Measurements from ENCODE around the gene TRAF4. TPM values are rescaled to one million over a fixed set of nuclear protein-coding genes. Genes with fewer than 3 reads are reported as not detected.
"Not testable (repeated sequence)": the region's sequence is repeated elsewhere in the genome, so short reads cannot be mapped to it uniquely, and the experiment has no call there.

Gene TRAF4
- total and polyA plus RNA-seq, 9 donors = 24.2 to 91.2 (median 62.7) TPM

- H3K4me3 ChIP-seq (ENCODE audit: low read length); H3K27me3 ChIP-seq (ENCODE audit: control insufficient read depth, insufficient read depth, low read length); H3K9me3 ChIP-seq (replicated peaks; ENCODE audit: control insufficient read depth, low read depth, low read length); H3K27ac ChIP-seq (ENCODE audit: low read length); H3K4me1 ChIP-seq (ENCODE audit: control insufficient read depth, insufficient read depth, low read length); H3K36me3 ChIP-seq (ENCODE audit: control insufficient read depth, insufficient read depth, low read length); DNase-seq: not testable (repeated sequence)
- 94% methylated on average over 9 of the region's 14 CpGs for WGBS (ENCODE audit: insufficient coverage)
Measured at GRCh38 chr17:28794846-28795441, 51.1 kb downstream of the TRAF4 start.

- H3K36me3 ChIP-seq (ENCODE audit: control insufficient read depth, insufficient read depth, low read length) = peaks cover 3% of the 10 kb centered on the region
- no peaks in the 10 kb centered on the region for H3K4me1 ChIP-seq (ENCODE audit: control insufficient read depth, insufficient read depth, low read length)
- no peak for DNase-seq
- no CpG with 5 or more reads among the region's 2 CpGs for WGBS (ENCODE audit: insufficient coverage)
- H3K4me3 ChIP-seq (ENCODE audit: low read length) = no peak overlapping the region
- H3K9me3 ChIP-seq (replicated peaks; ENCODE audit: control insufficient read depth, low read depth, low read length) = no peaks in the 10 kb centered on the region
- no peaks in the 10 kb centered on the region for H3K27me3 ChIP-seq (ENCODE audit: control insufficient read depth, insufficient read depth, low read length)
- H3K27ac ChIP-seq (ENCODE audit: low read length) = no peak overlapping the region
Measured at GRCh38 chr17:28796062-28796461, 52.3 kb downstream of the TRAF4 start.

Other genes with a start within 250 kb of the TRAF4 start
- gene FOXN1, start 237.7 kb upstream of the TRAF4 start, total RNA-seq = not detected
- 1 to 10 TPM in 1 of 8 donors, under 1 TPM in 2, not detected in 5; 0.04 to 2.1 (median 0.07) TPM for gene FOXN1, start 237.7 kb upstream of the TRAF4 start, polyA plus RNA-seq (ENCODE audit: insufficient read depth in 1 of 8, insufficient read length in 8 of 8, low replicate concordance in 1 of 8)
- gene UNC119, start 191.4 kb upstream of the TRAF4 start, total RNA-seq = 17.6 TPM
- gene UNC119, start 191.4 kb upstream of the TRAF4 start, polyA plus RNA-seq (ENCODE audit: insufficient read depth in 1 of 8, insufficient read length in 8 of 8, low replicate concordance in 1 of 8) = 10 to 100 TPM; 15.6 to 20.7 (median 17.8) TPM
- 29.4 TPM for gene PIGS, start 172.5 kb upstream of the TRAF4 start, total RNA-seq
- gene PIGS, start 172.5 kb upstream of the TRAF4 start, polyA plus RNA-seq (ENCODE audit: insufficient read depth in 1 of 8, insufficient read length in 8 of 8, low replicate concordance in 1 of 8) = 10 to 100 TPM; 36.9 to 57.3 (median 45.9) TPM
- 2.7 TPM for gene ALDOC, start 167.1 kb upstream of the TRAF4 start, total RNA-seq
- gene ALDOC, start 167.1 kb upstream of the TRAF4 start, polyA plus RNA-seq (ENCODE audit: insufficient read depth in 1 of 8, insufficient read length in 8 of 8, low replicate concordance in 1 of 8) = 1 to 10 TPM; 1.7 to 4.4 (median 2.5) TPM
- gene SPAG5, start 145.0 kb upstream of the TRAF4 start, total RNA-seq = 16.1 TPM
- 10 to 100 TPM; 25.5 to 42.0 (median 31.4) TPM for gene SPAG5, start 145.0 kb upstream of the TRAF4 start, polyA plus RNA-seq (ENCODE audit: insufficient read depth in 1 of 8, insufficient read length in 8 of 8, low replicate concordance in 1 of 8)
- gene RSKR, start 129.8 kb upstream of the TRAF4 start, total RNA-seq = 7.4 TPM
- gene RSKR, start 129.8 kb upstream of the TRAF4 start, polyA plus RNA-seq (ENCODE audit: insufficient read depth in 1 of 8, insufficient read length in 8 of 8, low replicate concordance in 1 of 8) = 10 to 100 TPM in 6 of 8 donors, 1 to 10 TPM in 2; 6.6 to 22.8 (median 13.2) TPM
- gene BLTP2, start 98.9 kb upstream of the TRAF4 start, total RNA-seq = 52.9 TPM
- 10 to 100 TPM; 46.4 to 65.5 (median 51.5) TPM for gene BLTP2, start 98.9 kb upstream of the TRAF4 start, polyA plus RNA-seq (ENCODE audit: insufficient read depth in 1 of 8, insufficient read length in 8 of 8, low replicate concordance in 1 of 8)
- 46.1 TPM for gene SDF2, start 82.1 kb upstream of the TRAF4 start, total RNA-seq
- gene SDF2, start 82.1 kb upstream of the TRAF4 start, polyA plus RNA-seq (ENCODE audit: insufficient read depth in 1 of 8, insufficient read length in 8 of 8, low replicate concordance in 1 of 8) = 10 to 100 TPM; 35.5 to 50.4 (median 40.2) TPM
- gene SUPT6H, start 81.8 kb upstream of the TRAF4 start, total RNA-seq = 28.1 TPM
- gene SUPT6H, start 81.8 kb upstream of the TRAF4 start, polyA plus RNA-seq (ENCODE audit: insufficient read depth in 1 of 8, insufficient read length in 8 of 8, low replicate concordance in 1 of 8) = 10 to 100 TPM; 34.6 to 53.3 (median 44.2) TPM
- 0.80 TPM for gene PROCA1, start 32.1 kb upstream of the TRAF4 start, total RNA-seq
- 1 to 10 TPM; 3.0 to 5.5 (median 3.2) TPM for gene PROCA1, start 32.1 kb upstream of the TRAF4 start, polyA plus RNA-seq (ENCODE audit: insufficient read depth in 1 of 8, insufficient read length in 8 of 8, low replicate concordance in 1 of 8)
- gene RAB34, start 26.1 kb upstream of the TRAF4 start, total RNA-seq = 86.4 TPM
- 100 to 1,000 TPM in 2 of 8 donors, 10 to 100 TPM in 6; 67.9 to 106 (median 82.0) TPM for gene RAB34, start 26.1 kb upstream of the TRAF4 start, polyA plus RNA-seq (ENCODE audit: insufficient read depth in 1 of 8, insufficient read length in 8 of 8, low replicate concordance in 1 of 8)
- 2,275 TPM for gene RPL23A, start 24.0 kb upstream of the TRAF4 start, total RNA-seq
- gene RPL23A, start 24.0 kb upstream of the TRAF4 start, polyA plus RNA-seq (ENCODE audit: insufficient read depth in 1 of 8, insufficient read length in 8 of 8, low replicate concordance in 1 of 8) = 1,000 to 10,000 TPM in 6 of 8 donors, 100 to 1,000 TPM in 2; 953 to 1,341 (median 1,138) TPM
- gene TLCD1, start 17.8 kb upstream of the TRAF4 start, total RNA-seq = 2.3 TPM
- 1 to 10 TPM; 3.7 to 5.6 (median 4.1) TPM for gene TLCD1, start 17.8 kb upstream of the TRAF4 start, polyA plus RNA-seq (ENCODE audit: insufficient read depth in 1 of 8, insufficient read length in 8 of 8, low replicate concordance in 1 of 8)
- 1.9 TPM for gene NEK8, start 15.2 kb upstream of the TRAF4 start, total RNA-seq
- 1 to 10 TPM; 2.1 to 3.9 (median 2.7) TPM for gene NEK8, start 15.2 kb upstream of the TRAF4 start, polyA plus RNA-seq (ENCODE audit: insufficient read depth in 1 of 8, insufficient read length in 8 of 8, low replicate concordance in 1 of 8)
- gene FAM222B, start 98.8 kb downstream of the TRAF4 start, total RNA-seq = 3.4 TPM
- 10 to 100 TPM; 10.1 to 14.3 (median 12.8) TPM for gene FAM222B, start 98.8 kb downstream of the TRAF4 start, polyA plus RNA-seq (ENCODE audit: insufficient read depth in 1 of 8, insufficient read length in 8 of 8, low replicate concordance in 1 of 8)
- 18.7 TPM for gene ERAL1, start 111.0 kb downstream of the TRAF4 start, total RNA-seq
- gene ERAL1, start 111.0 kb downstream of the TRAF4 start, polyA plus RNA-seq (ENCODE audit: insufficient read depth in 1 of 8, insufficient read length in 8 of 8, low replicate concordance in 1 of 8) = 10 to 100 TPM; 36.3 to 49.4 (median 45.1) TPM
- 24.5 TPM for gene FLOT2, start 153.7 kb downstream of the TRAF4 start, total RNA-seq
- 10 to 100 TPM; 68.2 to 77.3 (median 75.3) TPM for gene FLOT2, start 153.7 kb downstream of the TRAF4 start, polyA plus RNA-seq (ENCODE audit: insufficient read depth in 1 of 8, insufficient read length in 8 of 8, low replicate concordance in 1 of 8)
- 5.2 TPM for gene DHRS13, start 159.1 kb downstream of the TRAF4 start, total RNA-seq
- 1 to 10 TPM; 2.9 to 5.9 (median 4.1) TPM for gene DHRS13, start 159.1 kb downstream of the TRAF4 start, polyA plus RNA-seq (ENCODE audit: insufficient read depth in 1 of 8, insufficient read length in 8 of 8, low replicate concordance in 1 of 8)
- gene PHF12, start 207.5 kb downstream of the TRAF4 start, total RNA-seq = 16.5 TPM
- 10 to 100 TPM; 22.6 to 37.1 (median 33.6) TPM for gene PHF12, start 207.5 kb downstream of the TRAF4 start, polyA plus RNA-seq (ENCODE audit: insufficient read depth in 1 of 8, insufficient read length in 8 of 8, low replicate concordance in 1 of 8)

All from muscle of leg (tissue), 11 donors.